H7 (cell line): Measurements from ENCODE around the gene CARHSP1. TPM values are rescaled to one million over a fixed set of nuclear protein-coding genes. Genes with fewer than 3 reads are reported as not detected.

Experiments
- DNase-seq: peaks from one replicate; pipeline ENCODE4 v3.0.0; 2012
- H3K27me3 ChIP-seq: 2 replicates; pipeline ENCODE4 v1.6.0; 2011; ENCODE audit warnings: mild to moderate bottlenecking, low read length; ENCODE audit not compliant: control insufficient read depth, insufficient read depth
- H3K36me3 ChIP-seq: replicated peaks from 2 replicates; pipeline ENCODE4 v1.5.1; 2011; ENCODE audit warnings: low read length; ENCODE audit not compliant: control insufficient read depth, insufficient read depth
- H3K4me3 ChIP-seq: 2 replicates; pipeline ENCODE4 v1.5.1; 2011; ENCODE audit warnings: low read depth, mild to moderate bottlenecking, control low read depth, low read length, moderate library complexity; ENCODE audit not compliant: insufficient read depth
- total RNA-seq: library from RNA; depleted of rRNA; stranded (reverse); fragments of >200 nt; shearing (Covaris generic); gene quantifications from 2 replicates; pipeline ENCODE4 v1.2.3, GENCODE V29; 2014

CARHSP1 gene
- total RNA-seq, 1 experiment from 2014 or later, result 345 TPM

DNA sequence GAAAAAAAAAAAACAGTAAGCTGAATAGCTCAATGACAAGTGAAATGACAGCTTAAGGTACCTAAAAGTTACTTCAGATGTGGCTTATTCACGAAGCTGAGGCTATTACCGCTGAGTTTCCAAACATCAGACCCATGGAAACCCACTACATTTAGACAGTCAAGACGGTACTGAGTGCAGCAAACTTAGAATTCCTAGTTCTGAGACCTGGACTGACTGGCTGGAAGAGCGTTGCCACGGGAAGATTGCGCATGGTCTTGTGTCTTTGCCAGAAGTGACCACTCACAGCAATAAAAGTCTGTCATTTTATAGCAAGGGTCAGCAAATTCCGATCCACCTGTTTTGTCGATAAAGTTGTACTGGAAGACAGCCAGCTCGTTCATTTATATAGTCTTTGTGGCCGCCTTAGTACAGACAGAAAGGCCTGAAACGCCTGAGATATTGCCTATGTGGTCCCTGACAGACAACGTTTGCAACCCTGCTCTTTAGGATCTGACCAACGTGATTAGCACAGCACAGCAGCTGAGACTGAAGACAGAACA, 32.6 kb upstream of the CARHSP1 start:
- H3K4me3 ChIP-seq, result no peak overlapping the region
- no peaks in the 10 kb centered on the region for H3K27me3 ChIP-seq
- DNase-seq, result no peak
- H3K36me3 ChIP-seq, result peaks cover 56% of the 10 kb centered on the region

DNA sequence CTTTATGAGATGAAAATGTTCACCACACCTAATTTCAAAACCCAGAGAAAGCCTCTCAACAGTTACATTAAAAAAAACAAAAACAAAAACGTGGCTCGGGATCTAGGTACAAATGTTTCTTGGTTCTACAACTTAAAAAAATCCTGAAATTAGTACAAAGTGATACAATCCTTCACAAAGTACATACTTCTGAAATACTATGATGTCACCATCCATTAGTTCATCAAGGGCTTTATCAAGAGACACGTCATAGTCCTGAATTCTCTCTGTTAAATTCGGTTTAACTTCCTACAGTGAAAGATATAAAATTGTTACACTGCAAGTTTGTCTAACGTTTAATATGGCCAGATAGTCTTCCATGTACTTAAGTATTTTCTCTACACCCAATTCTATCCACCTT, 31.5 kb upstream of the CARHSP1 start:
- peaks cover 58% of the 10 kb centered on the region for H3K36me3 ChIP-seq
- DNase-seq, result no peak
- no peaks in the 10 kb centered on the region for H3K27me3 ChIP-seq
- H3K4me3 ChIP-seq, result no peak overlapping the region

DNA sequence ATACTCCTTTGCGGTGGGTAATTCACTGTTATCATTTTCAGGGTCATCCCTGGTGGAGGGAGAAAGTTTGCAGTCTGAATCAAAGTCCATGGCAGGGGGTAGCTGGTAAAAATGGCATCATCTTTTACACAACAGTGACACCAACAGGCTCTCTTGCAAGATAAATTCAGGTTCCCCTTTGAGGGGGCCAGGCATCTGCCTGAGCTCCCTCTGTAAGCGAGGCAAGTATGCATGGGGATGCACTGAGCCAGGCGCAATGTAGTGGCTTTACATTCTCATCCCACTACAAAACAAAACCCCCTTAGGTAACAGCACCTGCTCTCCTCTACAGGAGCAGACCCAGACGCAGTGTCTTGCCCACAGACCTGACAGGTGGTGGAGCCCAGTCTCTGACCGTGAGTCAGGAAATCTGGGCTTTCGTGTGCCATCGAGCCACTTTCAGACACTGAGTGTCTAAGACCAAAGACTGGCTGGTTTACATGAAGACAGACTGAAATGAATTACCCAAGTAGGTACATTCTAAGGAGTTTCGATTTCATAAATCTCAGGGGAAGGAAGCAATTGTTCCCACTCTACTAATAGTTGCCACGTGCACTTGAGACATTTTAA, 31.0 kb upstream of the CARHSP1 start:
- no peak overlapping the region for H3K4me3 ChIP-seq
- H3K27me3 ChIP-seq, result no peaks in the 10 kb centered on the region
- DNase-seq, result peak; percentile 59
- H3K36me3 ChIP-seq, result peaks cover 58% of the 10 kb centered on the region

DNA sequence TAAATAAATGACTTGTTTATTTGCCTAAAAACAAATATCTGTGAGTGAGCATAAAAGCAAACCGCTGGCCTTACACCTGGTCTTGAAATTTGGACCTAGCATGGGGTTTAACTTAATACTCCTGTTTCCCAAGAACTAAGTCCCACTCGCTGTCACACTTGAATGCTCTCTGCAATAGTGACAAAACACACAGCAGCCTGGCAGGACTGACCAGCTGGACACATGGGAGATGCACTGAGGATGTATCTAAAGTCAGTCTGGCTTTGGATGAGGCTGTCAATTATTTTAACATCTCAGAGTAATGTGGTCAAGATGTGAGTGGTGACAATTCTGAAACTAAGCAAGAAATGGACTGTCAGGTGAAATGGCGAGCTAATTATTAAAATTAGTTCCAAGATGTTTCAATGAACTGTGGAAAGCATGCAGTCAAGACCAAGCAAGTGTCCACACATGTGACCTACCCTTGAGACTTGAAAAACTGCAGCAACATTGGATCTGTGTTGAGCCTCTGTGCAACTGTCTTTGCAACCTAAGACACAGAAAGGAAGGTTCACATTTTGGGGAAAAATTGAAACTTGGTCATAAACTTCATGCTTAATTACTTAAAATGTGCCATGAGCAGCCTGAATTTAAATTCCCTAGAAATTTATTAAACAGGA, 30.0 kb upstream of the CARHSP1 start:
- H3K4me3 ChIP-seq, result no peak overlapping the region
- H3K27me3 ChIP-seq, result no peaks in the 10 kb centered on the region
- H3K36me3 ChIP-seq, result peaks cover 59% of the 10 kb centered on the region
- no peak for DNase-seq

DNA sequence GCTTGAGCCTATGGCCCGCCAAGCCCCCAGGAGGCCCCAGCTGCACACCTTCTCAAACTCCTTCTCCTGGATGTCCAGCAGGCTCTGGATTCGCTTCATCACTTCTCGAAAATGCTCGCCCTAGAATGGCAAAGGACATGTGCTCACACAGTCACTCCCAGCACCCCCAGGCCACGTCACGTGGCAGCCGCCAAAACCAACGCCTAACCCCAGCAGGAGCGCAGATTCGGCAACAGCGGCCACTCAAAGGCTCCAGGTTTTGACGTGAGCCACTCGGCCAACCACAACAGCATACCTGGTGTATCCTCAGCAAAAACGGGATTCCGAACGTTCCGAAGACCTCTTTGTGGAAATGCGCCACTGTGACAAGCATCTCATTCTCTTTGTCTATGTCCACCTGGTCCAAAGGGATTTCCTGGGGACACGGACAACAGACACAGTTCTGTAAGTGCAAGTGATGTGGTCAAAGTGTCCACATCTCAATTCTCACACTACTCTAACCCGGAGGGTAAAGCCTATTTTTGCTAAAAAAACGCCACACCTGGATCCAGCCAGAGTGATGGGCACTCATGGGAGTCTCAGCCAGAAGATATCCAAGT, 26.0 kb upstream of the CARHSP1 start:
- H3K4me3 ChIP-seq, result no peak overlapping the region
- no peak for DNase-seq
- peaks cover 54% of the 10 kb centered on the region for H3K36me3 ChIP-seq
- H3K27me3 ChIP-seq, result no peaks in the 10 kb centered on the region

DNA sequence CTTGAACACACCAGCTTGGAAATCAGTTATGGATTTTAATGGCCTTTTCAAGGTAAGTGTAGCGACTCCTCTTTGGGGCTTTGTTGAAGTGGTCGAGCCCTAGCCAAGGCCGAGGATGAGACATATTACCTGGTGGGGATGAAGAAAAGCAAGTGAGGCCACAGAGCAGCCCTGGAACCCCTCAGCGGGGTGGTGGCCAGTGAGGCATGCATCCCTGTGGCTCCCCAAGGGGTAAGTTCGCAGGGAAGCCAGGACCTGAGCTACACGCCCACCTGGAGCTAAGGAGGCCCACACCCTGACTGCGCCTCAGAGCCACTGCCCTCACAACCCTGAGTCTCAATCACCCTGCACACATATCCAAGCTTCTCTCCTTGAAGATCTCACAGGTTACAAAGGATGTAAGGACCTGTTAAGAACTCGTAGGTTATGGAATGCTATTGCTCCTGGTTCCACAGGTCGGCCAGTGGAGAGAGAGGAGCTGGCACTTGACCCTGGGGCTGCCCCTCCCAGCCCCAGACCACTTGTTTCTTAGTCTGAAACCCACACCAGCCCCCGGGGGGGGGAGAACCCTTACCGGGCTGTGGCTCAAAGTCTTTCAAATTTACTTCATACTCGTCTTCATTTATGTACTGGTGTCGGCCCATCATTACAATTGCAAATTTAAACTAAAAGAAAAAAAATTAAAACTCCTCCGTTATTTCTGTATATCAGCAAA, 25.3 kb upstream of the CARHSP1 start:
- Histone ChIP-seq H3K36me3 (peaks cover 49% of the 10 kb centered on the region), H3K27me3 (no peaks in the 10 kb centered on the region), H3K4me3 (no peak overlapping the region)
- no peak for DNase-seq

DNA sequence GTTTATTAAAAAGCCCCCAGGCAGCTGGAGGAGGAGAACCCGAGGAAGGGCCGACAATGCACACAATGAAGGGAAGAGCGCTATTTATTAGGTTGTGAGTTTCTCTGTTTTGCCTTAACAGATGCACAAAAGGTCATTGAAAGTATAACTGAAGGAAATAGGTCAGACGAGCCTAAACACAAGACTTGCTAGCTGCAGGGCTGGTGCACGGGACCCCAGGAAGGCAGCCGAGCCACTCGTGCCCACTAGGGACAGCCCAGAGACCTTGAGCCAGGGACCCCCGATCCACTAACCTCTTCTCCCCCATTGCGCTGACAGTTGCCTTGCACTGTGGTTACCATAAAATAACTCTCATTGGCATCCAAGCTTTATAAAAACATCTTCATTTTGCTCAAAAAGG, 24.6 kb upstream of the CARHSP1 start:
- no peaks in the 10 kb centered on the region for H3K27me3 ChIP-seq
- no peak overlapping the region for H3K4me3 ChIP-seq
- H3K36me3 ChIP-seq, result peaks cover 43% of the 10 kb centered on the region
- no peak for DNase-seq

DNA sequence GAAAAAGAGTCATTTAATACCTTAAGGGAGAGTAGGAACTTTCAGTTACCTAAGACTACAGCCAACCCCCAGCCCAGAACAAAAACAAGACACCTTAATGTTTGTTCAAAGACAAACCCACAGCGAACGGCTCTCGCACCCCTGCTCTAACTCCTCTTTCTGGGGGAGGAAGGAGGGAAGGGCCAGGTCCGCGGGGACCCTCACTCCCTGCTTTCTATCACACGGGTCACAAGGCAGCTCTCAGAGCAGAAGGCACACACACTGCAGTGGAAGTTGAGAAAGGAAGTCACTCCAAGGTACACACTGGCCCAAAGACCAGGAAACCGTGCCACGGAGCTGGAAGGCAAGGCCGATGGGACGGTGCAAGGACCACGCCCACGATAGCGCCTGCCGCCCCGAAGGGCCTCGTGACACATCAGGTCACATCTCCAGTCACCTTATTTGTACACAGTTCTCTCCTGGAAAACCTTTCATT, 23.3 kb upstream of the CARHSP1 start:
- DNase-seq, result no peak
- Histone ChIP-seq H3K36me3 (peaks cover 34% of the 10 kb centered on the region), H3K4me3 (no peak overlapping the region), H3K27me3 (no peaks in the 10 kb centered on the region)

DNA sequence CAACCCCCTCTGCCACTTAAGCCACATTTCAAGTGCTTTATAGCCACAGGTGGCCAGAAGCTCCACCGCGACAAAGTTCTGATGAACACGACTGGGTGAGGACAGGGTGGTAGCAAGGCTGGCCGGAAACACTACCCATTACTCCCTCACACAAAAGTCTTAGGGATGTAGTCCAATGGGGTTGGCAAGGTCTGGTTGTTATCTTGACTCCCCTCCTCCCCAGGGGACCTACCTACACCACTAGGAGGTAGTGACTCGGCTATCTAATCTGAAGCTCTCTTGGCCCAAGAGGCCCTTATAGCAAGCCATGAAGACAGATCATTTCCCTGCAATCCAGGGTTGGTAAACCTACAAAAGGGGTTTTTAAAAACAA, 21.7 kb upstream of the CARHSP1 start:
- H3K36me3 ChIP-seq, result peaks cover 24% of the 10 kb centered on the region
- no peaks in the 10 kb centered on the region for H3K27me3 ChIP-seq
- H3K4me3 ChIP-seq, result no peak overlapping the region
- no peak for DNase-seq

DNA sequence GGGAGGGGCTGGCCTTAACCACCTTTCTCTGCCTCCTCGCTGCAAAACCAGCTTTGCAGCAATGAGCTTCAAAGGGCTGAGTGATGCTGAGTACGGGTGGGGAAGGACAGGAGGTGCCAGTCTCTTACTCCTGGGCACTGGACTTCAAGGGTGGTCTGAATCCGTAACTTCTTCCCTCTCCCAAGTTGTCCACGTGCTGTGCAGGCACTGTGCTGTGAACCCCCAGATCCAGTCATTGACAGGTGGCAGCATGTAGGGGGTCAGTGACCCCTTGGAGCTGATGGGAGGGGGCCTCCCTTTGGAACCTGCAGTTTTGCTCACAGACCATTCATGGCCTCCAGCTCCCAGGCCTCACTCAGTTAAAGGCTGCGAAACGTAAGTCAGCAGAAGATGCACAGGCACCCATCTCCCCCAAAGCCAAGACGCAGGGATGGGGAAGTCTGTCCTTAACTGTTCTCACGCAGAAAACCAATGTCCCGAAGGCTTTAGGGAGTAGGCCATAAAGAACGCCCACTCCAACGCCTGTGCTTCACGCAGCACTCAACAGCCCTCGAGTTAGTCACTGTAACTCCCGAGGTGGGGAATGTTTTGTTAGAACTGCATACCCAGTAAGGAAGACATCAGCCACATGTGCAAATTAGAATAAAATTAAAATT, 21.2 kb upstream of the CARHSP1 start:
- Histone ChIP-seq H3K4me3 (no peak overlapping the region), H3K36me3 (peaks cover 21% of the 10 kb centered on the region), H3K27me3 (no peaks in the 10 kb centered on the region)
- no peak for DNase-seq

DNA sequence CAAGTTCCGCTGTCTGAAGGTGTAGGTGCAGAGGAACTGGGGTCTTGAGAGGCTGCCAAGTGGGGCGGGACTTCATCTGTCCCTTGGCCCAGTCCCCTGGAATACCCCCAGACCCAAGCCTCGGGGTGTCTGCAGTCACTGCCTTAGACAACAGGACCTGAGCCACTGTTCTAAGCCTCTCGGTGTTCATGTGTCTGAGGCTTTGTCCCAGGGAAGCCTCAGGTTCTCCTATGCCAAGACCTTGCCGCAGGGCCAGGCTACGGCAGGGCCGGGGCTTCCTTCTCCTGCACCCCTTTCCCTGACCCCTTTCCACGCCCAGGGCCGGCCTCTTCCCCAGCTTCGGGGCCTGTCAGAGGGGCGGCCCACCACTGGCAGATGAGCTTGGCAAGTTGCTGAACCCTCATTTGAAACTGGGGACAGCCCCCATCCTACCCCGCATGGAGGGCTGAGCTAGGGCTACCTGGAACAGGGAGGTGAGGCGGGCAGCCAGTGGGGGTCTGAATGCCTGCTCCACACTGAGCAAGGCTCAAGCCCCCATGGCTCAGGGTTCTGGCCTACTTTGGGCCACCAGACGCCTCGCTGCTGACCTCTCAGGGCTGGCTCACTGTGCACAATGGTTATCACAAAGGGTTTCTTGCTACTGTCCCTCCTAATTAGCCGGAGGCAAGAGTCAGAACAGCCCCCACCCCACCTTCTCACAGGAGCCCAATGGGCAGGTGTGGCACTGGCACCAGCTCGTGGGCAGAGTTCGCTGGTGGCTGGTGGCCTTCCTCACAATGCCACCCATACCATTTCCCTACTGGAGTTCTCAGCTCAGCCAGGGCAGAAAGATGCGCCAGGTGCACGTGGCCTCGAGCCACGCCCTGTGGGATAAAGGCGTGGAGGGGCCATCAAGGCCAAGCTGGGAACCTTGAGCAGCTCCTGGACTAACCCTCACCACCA, 20.4 kb upstream of the CARHSP1 start:
- Histone ChIP-seq H3K4me3 (no peak overlapping the region), H3K36me3 (peaks cover 15% of the 10 kb centered on the region), H3K27me3 (no peaks in the 10 kb centered on the region)
- no peak for DNase-seq

DNA sequence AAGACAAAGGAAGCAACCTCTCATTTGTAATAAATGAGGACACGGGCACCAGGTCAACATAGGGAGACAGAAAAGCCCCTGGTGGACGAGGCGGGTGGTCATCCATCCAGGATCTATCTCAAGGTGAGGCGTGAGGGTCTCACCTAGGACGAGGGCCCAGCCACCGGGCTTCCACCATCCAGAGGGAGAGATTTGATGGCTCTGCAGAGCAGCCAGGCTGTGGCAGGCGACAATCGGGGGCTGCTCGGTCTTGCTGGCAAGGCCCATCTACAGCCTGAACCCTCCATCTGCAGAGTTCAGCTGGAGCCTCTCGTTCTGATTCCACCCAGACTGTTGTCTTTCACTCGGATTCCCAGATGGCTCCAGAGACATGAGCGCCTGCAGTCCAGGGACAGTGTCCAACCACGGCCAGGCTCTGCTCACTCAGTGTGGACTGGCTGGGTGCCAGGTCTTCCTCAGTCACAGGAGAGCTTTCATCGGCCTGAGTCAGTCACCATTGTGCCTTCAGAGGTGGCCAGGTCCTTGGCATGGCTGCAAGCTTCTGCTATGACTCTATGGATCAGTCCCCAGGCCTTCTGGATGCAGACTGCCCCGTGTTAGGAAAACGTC, 19.2 kb upstream of the CARHSP1 start:
- H3K4me3 ChIP-seq, result no peak overlapping the region
- peaks cover 11% of the 10 kb centered on the region for H3K36me3 ChIP-seq
- no peaks in the 10 kb centered on the region for H3K27me3 ChIP-seq
- DNase-seq, result no peak

DNA sequence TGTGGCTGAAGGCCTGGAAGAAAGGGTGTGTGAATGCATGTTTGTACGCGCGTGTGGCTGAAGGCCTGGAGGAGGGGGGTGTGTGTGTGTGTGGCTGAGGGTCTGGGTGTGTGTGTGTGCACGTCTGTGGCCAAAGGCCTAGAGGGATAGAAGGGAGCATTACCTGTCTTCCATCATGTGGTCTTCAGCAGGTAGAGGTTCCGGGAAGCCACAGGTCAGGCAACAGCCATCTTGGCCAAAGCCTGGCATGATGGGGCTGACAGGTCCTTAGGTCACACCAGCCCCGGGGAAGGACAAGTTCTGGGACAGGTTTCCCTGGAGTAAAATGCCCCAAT, 18.6 kb upstream of the CARHSP1 start:
- H3K36me3 ChIP-seq, result peaks cover 11% of the 10 kb centered on the region
- H3K4me3 ChIP-seq, result no peak overlapping the region
- H3K27me3 ChIP-seq, result no peaks in the 10 kb centered on the region
- no peak for DNase-seq
